Measurements from ENCODE around the gene HES5. TPM values are rescaled to one million over a fixed set of nuclear protein-coding genes. Genes with fewer than 3 reads are reported as not detected.

The HES5 gene
- total and polyA plus RNA-seq, 8 donors = 0.07 to 0.25 (median 0.15) TPM; not detected in 4

DNA sequence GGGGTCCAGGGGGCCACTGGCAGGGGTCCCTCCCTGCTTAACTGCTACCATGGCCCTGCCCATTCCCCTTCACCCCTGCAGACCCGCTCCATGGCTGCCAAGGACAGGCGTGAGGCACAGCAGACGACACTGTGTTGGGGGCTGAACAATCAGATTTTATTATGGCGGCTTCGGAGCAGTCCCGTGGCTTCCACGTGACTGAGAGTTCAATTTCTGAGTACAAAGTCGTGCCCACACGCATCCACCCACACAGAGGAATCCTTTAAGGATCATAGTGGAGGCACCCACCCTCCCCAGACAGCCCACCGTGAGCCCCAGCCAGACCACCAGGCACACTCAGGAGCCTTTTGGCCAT, 1.5 kb downstream of the HES5 start:
- FAIRE-seq (no peak), DNase-seq (no peak), ATAC-seq (no peak)
- H3K4me3 ChIP-seq = no peak overlapping the region
- TF ChIP-seq, protein P1, sequence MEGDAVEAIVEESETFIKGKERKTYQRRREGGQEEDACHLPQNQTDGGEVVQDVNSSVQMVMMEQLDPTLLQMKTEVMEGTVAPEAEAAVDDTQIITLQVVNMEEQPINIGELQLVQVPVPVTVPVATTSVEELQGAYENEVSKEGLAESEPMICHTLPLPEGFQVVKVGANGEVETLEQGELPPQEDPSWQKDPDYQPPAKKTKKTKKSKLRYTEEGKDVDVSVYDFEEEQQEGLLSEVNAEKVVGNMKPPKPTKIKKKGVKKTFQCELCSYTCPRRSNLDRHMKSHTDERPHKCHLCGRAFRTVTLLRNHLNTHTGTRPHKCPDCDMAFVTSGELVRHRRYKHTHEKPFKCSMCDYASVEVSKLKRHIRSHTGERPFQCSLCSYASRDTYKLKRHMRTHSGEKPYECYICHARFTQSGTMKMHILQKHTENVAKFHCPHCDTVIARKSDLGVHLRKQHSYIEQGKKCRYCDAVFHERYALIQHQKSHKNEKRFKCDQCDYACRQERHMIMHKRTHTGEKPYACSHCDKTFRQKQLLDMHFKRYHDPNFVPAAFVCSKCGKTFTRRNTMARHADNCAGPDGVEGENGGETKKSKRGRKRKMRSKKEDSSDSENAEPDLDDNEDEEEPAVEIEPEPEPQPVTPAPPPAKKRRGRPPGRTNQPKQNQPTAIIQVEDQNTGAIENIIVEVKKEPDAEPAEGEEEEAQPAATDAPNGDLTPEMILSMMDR (IDR thresholded peaks at IDR 0.05) = no peak
- intact Hi-C loops (cut with DNase I) = no loop called here
- H3K36me3 ChIP-seq = no peaks in the 10 kb centered on the region
- no peak overlapping the region for H3K27ac ChIP-seq
- no peaks in the 10 kb centered on the region for H3K9me3 ChIP-seq
- peaks cover 0 to 3% (median 0%) of the 10 kb centered on the region in 4 donors for H3K27me3 ChIP-seq
- WGBS, 2 donors = 68% methylated on average over 10 of the region's 10 CpGs
- H3K4me1 ChIP-seq = peaks cover 12 to 39% (median 23%) of the 10 kb centered on the region in 3 donors

DNA sequence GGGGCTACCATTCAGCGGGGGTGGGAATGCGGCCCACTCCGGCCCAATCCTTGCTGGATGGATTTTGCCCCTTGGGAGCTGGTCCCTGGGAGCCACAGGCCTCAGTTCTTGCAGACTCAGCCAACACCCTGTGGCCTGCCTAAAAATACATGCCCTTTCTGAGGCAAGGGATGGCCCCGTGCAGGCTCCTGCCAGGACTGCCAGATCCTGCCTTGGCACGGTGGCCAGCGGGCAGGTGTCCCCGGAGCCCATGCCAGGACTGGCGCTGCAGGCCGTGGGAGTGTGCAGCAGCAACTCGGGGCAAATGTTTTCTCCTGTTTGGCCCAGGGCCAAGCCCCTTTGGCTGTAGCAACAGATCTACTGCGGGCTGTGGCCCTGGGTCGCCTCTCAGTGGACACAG, 2.0 kb downstream of the HES5 start:
- H3K27me3 ChIP-seq = peaks cover 0 to 3% (median 0%) of the 10 kb centered on the region in 4 donors
- no peak for FAIRE-seq
- intact Hi-C loops (cut with DNase I) = no loop called here
- no peak overlapping the region for H3K27ac ChIP-seq
- DNase-seq = peak in 3 of 6 donors; percentile 44 to 81 (median 58)
- H3K4me1 ChIP-seq = peaks cover 12 to 39% (median 23%) of the 10 kb centered on the region in 3 donors
- H3K36me3 ChIP-seq = no peaks in the 10 kb centered on the region
- ATAC-seq = no peak
- 28 to 34% methylated on average over 12 of the region's 12 CpGs for WGBS, 2 donors
- no peak overlapping the region for H3K4me3 ChIP-seq
- TF ChIP-seq, protein P1 (IDR thresholded peaks at IDR 0.05) = no peak
- H3K9me3 ChIP-seq = no peaks in the 10 kb centered on the region

DNA sequence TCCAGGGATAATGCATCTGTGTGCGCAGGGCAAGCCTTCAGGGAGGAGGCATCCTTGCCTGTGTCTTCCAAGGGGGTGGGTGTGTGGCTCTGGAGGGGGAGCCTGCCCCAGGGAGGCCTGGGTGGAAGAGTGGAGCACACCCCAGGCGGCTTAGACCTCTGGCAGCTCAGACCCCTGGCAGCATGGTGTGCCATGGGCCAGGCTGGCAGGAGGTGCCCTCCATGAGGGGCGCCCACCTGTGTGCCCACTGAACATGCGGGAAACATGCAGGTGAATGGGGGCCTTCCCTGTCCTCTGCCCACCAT, 2.6 kb downstream of the HES5 start:
- no peak overlapping the region for H3K4me3 ChIP-seq
- WGBS, 2 donors = 85 to 86% methylated on average over 4 of the region's 4 CpGs
- TF ChIP-seq, protein P1 (IDR thresholded peaks at IDR 0.05) = no peak
- no peaks in the 10 kb centered on the region for H3K9me3 ChIP-seq
- intact Hi-C loops (cut with DNase I) = no loop called here
- H3K4me1 ChIP-seq = peaks cover 12 to 39% (median 23%) of the 10 kb centered on the region in 3 donors
- H3K36me3 ChIP-seq = no peaks in the 10 kb centered on the region
- DNase-seq = no peak
- H3K27me3 ChIP-seq = peaks cover 0 to 3% (median 0%) of the 10 kb centered on the region in 4 donors
- ATAC-seq = no peak
- no peak overlapping the region for H3K27ac ChIP-seq
- FAIRE-seq = no peak

DNA sequence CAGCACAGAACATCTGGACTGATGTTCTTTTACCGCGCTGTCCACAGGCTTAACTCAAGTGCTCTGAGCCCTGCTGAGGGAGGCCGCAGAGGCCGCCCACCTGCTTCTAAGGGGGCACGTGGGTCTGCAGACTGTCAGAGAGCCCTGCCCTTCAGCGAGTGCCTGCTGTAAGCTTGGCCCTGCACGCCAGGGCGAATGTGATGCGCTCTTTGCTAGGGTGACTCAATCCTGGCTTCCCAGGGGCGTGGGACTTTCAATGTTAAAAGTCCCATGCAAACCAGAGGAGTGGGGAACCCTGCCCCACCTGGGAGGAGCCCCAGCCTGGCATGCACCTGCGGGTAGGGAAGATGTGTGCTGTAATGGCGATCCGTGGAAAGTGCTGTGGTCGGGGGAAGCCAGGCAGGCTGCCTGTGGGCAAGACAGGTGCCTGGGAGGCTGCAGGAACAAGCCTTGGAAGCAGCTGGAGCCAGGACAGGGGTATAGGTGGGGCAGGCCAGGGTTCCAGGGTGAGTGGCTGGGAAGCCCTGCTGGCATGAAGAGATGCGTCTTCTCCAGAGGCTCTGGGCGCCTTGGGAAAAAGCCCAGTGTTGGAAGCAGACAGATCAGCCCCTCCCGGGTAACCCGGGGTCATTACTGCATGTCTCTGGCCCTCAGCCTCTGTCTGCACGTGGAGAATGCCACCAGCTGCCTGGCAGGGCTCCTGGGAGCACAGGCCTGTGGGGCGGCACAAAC, 3.1 kb downstream of the HES5 start:
- FAIRE-seq (no peak), ATAC-seq (peak in 1 of 4 donors; percentile 1), DNase-seq (peak in 1 of 6 donors; percentile 42)
- Histone ChIP-seq H3K27ac (peak overlapping the region in 1 of 4 donors; percentile 63), H3K36me3 (no peaks in the 10 kb centered on the region), H3K9me3 (no peaks in the 10 kb centered on the region), H3K27me3 (peaks cover 0 to 3% (median 0%) of the 10 kb centered on the region in 4 donors), H3K4me1 (peaks cover 12 to 39% (median 23%) of the 10 kb centered on the region in 3 donors), H3K4me3 (peak overlapping the region in 3 of 4 donors; percentile 71 to 95 (median 91))
- intact Hi-C loops (cut with DNase I) = no loop called here
- TF ChIP-seq, protein P1 (IDR thresholded peaks at IDR 0.05) = no peak
- WGBS, 2 donors = 54 to 66% methylated on average over 17 to 20 of the region's 20 CpGs
